Brain pericyte (primary cell): ENCODE results near the gene USP38.
"Not testable (repeated sequence)": the region's sequence is repeated elsewhere in the genome, so short reads cannot be mapped to it uniquely, and the experiment has no call there.

Experiments
- DNase-seq: peaks from one replicate; pipeline ENCODE4 v3.0.0-alpha.2; 2012; ENCODE audit warnings: low read depth, low spot score

Gene USP38, protein sequence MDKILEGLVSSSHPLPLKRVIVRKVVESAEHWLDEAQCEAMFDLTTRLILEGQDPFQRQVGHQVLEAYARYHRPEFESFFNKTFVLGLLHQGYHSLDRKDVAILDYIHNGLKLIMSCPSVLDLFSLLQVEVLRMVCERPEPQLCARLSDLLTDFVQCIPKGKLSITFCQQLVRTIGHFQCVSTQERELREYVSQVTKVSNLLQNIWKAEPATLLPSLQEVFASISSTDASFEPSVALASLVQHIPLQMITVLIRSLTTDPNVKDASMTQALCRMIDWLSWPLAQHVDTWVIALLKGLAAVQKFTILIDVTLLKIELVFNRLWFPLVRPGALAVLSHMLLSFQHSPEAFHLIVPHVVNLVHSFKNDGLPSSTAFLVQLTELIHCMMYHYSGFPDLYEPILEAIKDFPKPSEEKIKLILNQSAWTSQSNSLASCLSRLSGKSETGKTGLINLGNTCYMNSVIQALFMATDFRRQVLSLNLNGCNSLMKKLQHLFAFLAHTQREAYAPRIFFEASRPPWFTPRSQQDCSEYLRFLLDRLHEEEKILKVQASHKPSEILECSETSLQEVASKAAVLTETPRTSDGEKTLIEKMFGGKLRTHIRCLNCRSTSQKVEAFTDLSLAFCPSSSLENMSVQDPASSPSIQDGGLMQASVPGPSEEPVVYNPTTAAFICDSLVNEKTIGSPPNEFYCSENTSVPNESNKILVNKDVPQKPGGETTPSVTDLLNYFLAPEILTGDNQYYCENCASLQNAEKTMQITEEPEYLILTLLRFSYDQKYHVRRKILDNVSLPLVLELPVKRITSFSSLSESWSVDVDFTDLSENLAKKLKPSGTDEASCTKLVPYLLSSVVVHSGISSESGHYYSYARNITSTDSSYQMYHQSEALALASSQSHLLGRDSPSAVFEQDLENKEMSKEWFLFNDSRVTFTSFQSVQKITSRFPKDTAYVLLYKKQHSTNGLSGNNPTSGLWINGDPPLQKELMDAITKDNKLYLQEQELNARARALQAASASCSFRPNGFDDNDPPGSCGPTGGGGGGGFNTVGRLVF

GRCh38 chr4:143184503-143185252 is at the start of gene USP38:
USP38 (plus strand) TSS chr4:143184917; CDS start chr4:143185451, 534 bp downstream.
- peak; percentile 66 for DNase-seq

DNA sequence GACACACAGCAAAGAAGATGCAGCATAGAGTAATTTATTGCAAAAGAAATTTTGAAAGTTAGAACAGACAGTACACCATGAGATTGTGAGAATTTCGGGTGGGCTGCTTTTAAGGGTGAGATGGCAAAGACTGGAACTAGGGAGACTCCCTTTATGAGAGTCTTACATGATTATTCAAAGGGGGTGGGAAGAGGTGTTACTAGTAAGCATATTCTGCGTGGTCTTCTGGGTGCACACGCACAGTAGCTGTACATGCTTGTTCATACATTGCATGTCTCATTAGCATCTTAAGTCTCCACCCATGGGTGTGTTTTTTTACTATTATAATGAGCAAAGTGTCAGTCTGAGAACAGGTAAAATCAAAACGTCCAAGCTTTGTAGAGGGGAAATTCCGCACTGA is 49.4 kb upstream of the USP38 start:
- no peak for DNase-seq

DNA sequence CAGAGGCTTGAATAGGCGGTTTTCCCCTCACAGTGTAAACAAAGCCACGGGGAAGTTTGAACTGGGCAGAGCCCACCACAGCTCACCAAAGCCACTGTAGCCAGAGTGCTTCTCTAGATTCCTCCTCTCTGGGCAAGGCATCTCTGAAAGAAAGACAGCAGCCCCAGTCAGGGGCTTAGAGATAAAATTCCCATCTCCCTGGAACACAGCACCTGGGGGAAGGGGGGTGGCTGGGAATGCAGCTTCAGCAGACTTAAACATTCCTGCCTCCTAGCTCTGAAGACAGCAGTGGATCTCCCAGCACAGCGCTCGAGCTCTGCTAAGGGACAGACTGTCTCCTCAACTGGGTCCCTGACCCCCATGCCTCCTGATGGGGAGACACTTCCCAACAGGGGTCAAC is 44.0 kb upstream of the USP38 start:
- no peak for DNase-seq

- DNase-seq: no peak
Measured at GRCh38 chr4:143148521-143148920, 36.2 kb upstream of the USP38 start.

DNA sequence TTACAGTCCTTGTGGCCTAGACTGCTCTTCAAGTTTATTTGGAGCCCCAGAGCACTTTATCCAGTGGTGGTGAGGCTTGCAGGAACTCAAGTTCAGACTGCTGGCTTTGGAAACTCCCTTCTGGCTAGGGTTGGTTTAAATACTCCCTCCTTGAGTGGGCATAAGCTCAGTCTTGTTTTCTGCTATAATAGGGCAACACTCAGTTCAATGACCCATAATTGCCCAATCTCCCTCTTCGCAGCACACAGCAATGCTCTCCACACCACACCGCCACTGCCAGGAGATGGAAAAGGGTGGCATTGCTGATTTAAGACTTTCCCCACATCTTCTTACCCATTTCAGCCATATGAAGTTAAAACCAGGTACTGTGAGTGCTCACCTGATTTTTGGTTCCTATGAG is 27.9 kb upstream of the USP38 start:
- DNase-seq: no peak

- no peak for DNase-seq
Measured at GRCh38 chr4:143163614-143164013, 21.1 kb upstream of the USP38 start.

- not testable (repeated sequence) for DNase-seq
Measured at GRCh38 chr4:143166722-143167121, 18.0 kb upstream of the USP38 start.

DNA sequence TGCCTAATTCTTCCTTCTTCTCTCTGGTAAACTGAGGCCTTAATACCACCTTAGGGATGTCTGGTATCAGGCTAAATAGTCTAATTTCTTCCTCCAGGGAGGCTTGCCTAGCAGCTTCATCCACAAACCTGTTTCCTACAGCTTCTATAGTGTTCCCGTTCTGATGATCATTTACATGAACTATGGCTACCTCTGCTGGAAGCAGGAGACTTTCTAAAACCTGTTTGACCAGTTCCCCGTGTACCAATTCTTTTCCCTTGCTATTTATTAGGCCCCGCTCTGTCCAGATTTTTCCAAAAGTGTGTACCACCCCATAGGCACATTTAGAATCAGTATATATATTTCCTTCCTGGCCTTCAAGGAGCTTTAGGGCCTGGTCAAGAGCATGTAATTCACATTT is 5.8 kb upstream of the USP38 start:
- no peak for DNase-seq

DNA sequence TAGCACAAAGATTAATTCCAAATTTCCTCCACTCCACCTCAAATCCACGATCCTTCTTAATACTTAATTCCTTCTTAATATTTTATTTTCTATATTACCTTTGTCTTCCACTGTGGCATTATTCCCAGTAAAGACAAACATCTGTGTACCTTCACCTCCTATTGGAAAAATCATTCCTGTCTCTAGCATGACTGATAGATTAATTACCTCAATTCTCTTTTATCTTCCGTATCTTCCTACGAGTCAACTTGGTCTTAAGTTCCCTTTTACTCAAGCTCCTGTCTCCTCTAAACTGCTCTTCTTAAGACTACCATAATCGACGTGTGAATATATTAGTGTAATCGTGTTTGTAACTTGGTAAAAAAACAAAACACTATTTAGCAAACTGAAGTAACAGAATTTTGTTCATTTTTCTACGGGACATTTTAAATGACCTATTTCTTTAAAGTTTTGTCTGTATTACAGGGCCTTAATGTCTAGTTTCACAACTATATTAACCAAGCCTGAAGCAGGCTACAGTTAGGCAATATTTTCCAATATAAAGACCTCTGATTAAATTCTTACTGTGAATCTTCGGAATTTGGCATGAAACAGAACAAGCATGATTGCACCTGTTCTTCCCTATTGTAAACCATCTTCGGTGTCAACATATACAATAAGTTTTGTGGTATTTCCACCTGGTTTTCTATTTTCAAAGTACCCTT is 1.1 kb upstream of the USP38 start:
- DNase-seq: no peak

DNA sequence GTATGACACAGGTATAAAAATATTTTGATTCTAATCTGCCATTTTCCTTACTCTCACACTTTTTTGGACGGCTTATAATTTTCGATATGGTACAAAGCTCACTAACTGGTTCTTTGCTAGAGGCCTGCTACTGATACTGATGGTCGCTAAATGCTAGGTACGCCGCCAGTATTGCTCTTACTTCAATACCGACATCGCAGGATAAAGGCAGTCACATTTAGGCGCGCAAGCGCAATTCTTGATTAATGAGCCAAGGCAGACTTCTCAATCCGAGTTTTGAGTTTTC is 557 bp upstream of the USP38 start:
- DNase-seq: no peak

GRCh38 chr4:143185253-143186107 is 763 bp downstream of the USP38 start:
- no peak for DNase-seq

GRCh38 chr4:143186212-143186611 is 1.5 kb downstream of the USP38 start:
- DNase-seq: no peak

DNA sequence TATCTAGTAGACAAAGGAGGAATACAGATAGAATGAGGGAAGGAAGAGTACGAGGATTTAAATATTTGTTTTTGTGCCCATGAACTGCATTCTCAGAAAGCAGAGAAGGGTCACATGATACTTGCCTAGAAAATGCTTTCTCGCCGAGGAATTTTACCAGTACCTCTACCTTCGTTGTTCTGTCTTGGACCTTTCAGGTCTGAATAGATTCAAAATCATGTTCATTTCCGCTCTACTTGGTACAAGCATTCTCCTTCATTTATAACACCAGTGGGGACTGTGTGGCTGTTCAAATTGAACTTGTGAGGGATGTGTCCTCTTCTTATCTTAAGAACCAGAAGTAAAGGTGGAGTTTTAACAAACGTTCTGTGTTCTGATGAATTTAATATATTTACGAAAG is 1.9 kb downstream of the USP38 start:
- no peak for DNase-seq

GRCh38 chr4:143188136-143189088 is 3.7 kb downstream of the USP38 start:
- DNase-seq: no peak

DNA sequence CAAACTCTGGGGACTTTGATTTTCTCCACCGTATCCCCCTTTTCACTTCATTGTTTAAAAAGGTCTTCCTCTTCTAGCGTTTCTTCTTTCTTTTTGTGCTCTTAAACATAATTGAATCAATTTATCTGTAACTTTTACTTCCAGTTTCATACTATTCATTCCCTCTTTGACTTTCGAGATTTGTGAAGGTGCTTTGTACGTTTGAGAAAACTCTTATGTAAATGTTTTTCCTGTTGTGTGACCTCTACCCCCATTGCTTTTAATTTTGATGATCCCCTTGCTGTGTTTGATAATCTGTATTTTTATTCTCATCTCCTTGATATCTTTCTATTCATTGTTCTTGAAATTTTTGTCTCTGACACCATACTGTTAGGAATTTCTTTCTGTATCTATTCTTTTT is 4.8 kb downstream of the USP38 start:
- DNase-seq: no peak

GRCh38 chr4:143195581-143195980 is 10.9 kb downstream of the USP38 start:
- DNase-seq: no peak

DNA sequence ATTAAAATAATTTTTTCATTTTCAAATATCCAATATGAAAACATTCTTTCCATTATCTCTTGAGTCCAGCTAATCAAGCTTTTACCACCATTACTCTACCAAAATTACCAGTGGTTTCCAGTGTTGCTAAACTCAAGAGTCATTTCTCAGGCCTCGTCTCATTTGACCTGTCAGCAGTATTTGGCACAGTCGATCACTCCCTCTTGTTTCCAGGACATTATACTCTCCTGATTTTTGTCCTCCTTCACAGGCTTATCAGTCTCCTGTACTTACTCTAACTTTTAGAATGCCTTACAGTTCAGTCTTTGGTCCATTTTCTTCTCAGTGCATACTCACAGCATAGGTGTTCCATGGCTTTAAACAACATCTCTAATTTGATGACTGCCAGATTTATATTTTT is 11.6 kb downstream of the USP38 start:
- DNase-seq: no peak

- DNase-seq: no peak
Measured at GRCh38 chr4:143199503-143199902, 14.8 kb downstream of the USP38 start.

DNA sequence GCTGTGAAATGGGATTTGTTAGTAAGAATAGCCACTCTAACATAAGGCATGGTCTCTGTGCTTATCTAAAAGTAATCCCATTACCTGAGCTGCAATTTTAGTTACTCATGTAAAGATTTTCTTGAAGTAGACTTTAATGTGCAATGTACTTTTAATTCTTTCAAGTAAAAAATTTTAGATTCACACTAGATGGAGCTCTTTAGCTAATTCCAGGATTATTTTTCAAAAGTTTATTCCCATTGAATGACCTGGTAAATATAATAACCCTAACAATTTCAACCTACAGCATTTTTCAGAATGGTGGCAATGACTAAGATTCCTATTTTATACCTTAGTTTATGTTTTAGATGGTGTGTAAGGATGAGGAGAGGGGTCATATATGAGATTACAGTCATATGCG is 18.1 kb downstream of the USP38 start:
- no peak for DNase-seq
